ENCODE measurements around the gene USB1. TPM values are rescaled to one million over a fixed set of nuclear protein-coding genes. Genes with fewer than 3 reads are reported as not detected.
A peak's percentile ranks its signal among the peaks of the same experiment; 100 is the strongest.

USB1 gene
- 36.2 TPM for total RNA-seq
- long read RNA-seq, transcript USB1-201 (7 exons, 2,282 nt), result major isoform, 25 of 36 reads
- long read RNA-seq, partial matches to known transcripts, result 6 of 36 reads
- long read RNA-seq, other reads (novel, unspliced or antisense), result 4 of 36 reads

GRCh38 chr16:58000706-58001676, at the start of gene USB1:
Gene USB1, plus strand, starts transcription at chr16:58001407. Its CDS starts 77 bp downstream, at chr16:58001484.
- ATAC-seq, result peak; percentile 94

GRCh38 chr16:57952909-57953308, 48.3 kb upstream of the USB1 start:
- intact Hi-C loops (cut with DNase I), result no loop called here
- ATAC-seq (no peak), DNase-seq (ENCODE audit: missing footprints) (no peak)

More at GRCh38 chr16:58000706-58001676, at the start of gene USB1:
- intact Hi-C loops (cut with DNase I), result loop anchor here (1.0 to 10.0 kb wide), 2 partner anchors 102 to 246 kb away; no protein-coding TSS in a partner anchor
- DNase-seq (ENCODE audit: missing footprints), result peak; percentile 93

DNA sequence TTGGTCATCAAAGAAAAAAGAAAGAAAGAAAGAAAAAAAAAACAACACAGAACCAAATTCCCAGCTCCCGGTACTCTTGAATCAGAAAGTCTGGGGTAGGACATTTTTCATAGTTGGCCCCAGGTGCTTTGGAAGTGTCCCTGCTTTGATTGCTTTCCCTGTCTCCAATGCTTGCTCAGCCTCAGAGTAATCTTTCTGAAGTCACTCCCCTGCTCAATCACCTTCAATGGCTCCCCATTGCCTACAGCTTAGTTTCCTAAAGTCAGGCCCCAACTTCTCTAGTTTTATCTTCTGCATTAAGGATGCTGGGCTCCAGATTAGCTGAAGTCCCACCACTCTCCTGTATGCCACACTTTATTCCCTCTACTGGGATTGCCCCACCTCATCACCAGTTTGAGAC, 47.4 kb upstream of the USB1 start:
- ATAC-seq, result no peak
- DNase-seq (ENCODE audit: missing footprints), result no peak
- intact Hi-C loops (cut with DNase I), result no loop called here

DNA sequence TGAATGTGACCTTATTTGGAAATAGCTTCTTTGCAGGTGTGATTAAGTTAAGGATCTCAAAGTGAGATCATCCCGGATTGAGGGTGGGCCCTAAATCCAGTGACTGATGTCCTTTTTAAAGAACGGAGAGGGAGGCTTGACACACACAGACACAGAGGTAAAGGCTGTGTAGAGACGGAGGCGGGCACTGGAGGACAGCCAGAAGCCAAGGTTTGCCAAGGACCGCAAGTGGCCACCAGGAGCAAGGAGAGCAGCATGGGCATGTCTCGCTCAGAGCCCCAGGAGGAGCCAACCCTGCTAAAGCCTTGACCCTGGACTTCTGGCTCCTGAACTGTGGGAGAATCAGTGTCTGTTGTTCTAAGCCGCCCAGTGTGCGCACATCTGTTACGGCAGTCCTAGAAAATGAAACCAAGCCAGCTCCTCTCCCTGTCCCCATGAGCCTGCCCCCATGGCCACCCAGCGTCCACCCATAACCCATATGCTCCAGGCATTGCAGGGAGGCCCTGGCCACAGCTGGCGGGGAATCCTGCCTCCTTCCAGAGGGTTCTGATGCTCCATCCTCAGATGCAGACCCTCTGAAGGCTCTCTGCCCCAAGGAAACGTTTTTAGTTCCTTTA, 45.5 kb upstream of the USB1 start:
- DNase-seq (ENCODE audit: missing footprints) (no peak), ATAC-seq (peak; percentile 54)

DNA sequence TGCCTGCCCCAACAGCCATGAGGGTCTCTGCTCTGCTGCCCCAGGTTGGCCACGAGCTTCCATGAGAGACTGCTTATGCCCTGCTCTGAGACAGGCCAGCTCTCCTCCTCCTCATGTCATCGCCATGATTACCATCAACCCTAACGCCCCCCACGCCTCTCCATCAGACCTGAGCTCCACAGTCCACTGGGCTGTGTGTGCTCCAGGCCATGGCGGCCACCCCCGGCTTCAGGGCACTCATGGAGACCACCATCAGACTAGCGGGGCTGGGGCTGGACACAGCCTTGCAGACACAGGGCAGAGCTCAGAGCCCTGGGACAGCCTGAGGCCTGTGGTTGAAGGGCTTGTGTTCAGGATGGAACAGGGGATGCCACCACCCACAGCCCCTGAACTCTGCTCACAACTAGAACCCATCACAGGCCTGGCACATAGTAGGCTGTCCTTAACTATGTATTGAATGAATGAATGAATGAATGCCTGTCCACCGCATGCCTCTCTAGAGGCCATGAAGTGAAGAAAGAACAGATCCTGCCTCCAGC, 44.9 kb upstream of the USB1 start:
- intact Hi-C loops (cut with DNase I), result no loop called here

More for the DNA sequence above, 45.5 kb upstream of the USB1 start:
- intact Hi-C loops (cut with DNase I), result no loop called here

GRCh38 chr16:57956924-57957672, 44.1 kb upstream of the USB1 start:
- ATAC-seq (no peak), DNase-seq (ENCODE audit: missing footprints) (no peak)
- intact Hi-C loops (cut with DNase I), result no loop called here

More for the DNA sequence above, 44.9 kb upstream of the USB1 start:
- no peak for DNase-seq (ENCODE audit: missing footprints)
- no peak for ATAC-seq

- DNase-seq (ENCODE audit: missing footprints) (no peak), ATAC-seq (no peak)
- intact Hi-C loops (cut with DNase I), result no loop called here
Measured at GRCh38 chr16:57957673-57958392, 43.4 kb upstream of the USB1 start.

DNA sequence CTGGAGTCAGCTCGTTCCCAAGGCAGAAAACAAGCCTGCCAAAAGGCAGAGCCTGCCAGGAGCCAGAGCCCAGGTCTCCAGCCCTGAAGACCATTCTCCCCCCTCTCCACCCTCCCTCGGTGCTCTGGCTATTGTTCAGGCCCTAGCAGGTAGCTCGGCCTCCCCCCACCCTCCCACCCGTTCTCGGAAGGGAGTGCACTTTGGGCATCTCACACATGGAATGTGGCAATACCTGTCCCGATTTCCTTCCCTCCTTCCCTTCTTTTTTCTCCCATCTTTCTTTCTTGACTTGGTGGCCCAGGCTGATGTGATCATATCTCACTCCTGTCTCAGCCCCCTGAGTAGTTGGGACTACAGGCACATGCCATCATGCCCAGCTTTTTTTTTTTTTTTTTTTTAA, 42.7 kb upstream of the USB1 start:
- DNase-seq (ENCODE audit: missing footprints) (no peak), ATAC-seq (no peak)
- intact Hi-C loops (cut with DNase I), result no loop called here

- DNase-seq (ENCODE audit: missing footprints) (no peak), ATAC-seq (no peak)
- intact Hi-C loops (cut with DNase I), result no loop called here
Measured at GRCh38 chr16:57959121-57959520, 42.1 kb upstream of the USB1 start.

DNA sequence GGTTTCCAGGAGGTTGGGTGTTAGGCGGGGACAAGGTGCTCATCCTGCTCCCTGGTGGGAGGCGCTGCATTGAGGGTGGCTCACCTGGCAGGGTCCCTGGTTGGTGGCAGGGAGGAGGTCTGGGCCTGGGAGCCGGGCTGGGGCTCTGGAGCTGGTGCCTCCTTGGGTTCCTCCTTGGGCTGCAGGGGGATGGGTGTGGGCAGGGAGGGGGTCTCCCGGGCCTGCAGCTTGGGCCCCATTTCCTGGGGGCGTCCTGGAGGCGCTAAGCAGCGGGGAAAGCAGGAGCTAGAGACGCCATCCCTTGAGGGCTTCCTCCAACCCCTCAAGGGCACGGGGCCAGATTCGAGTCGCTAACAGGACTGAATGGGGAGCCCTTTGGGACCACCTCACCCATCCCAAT, 41.4 kb upstream of the USB1 start:
- intact Hi-C loops (cut with DNase I), result no loop called here
- DNase-seq (ENCODE audit: missing footprints) (no peak), ATAC-seq (no peak)

- intact Hi-C loops (cut with DNase I), result no loop called here
- no peak for ATAC-seq
Measured at GRCh38 chr16:57960310-57960709, 40.9 kb upstream of the USB1 start.

DNA sequence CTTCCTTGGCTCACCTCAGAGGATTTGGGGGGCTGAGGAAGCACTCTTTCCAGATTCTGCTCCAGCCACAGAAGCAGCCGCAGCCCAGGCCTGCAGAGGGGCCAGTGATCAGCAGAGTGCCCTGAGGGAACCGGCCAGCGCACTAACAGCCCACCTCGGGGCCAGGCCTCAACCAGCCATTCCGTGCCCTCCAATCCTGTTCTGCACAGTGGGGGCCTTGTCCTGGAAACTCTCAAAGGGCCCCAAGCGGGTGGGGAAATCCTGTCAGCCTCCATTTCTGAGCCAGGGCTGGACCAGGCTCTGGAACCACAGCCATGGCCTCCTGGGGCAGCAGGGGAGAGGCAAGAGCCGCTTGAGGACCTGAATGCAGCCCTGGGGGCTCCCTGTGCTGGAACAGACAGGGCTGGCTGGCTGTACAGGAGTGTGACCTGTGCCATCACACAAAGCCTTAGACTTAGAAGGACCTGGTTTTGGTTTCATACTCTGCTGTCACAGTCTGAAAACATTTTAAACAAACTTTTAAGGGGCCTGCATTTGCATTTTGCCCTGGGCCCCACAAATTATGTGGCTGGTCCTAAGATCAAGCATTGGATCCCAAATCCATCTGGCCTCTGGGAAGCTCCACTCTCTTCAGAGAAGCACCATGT, 40.3 kb upstream of the USB1 start:
- no peak for ATAC-seq
- intact Hi-C loops (cut with DNase I), result no loop called here
- peak; percentile 14 for DNase-seq (ENCODE audit: missing footprints)

More at GRCh38 chr16:57960310-57960709, 40.9 kb upstream of the USB1 start:
- DNase-seq (ENCODE audit: missing footprints), result peak; percentile 11

- ATAC-seq, result no peak
- intact Hi-C loops (cut with DNase I), result no loop called here
- DNase-seq (ENCODE audit: missing footprints), result no peak
Measured at GRCh38 chr16:57961538-57961937, 39.7 kb upstream of the USB1 start.

- intact Hi-C loops (cut with DNase I), result no loop called here
- DNase-seq (ENCODE audit: missing footprints) (peak; percentile 37), ATAC-seq (no peak)
Measured at GRCh38 chr16:57962046-57962445, 39.2 kb upstream of the USB1 start.

- ATAC-seq, result no peak
- DNase-seq (ENCODE audit: missing footprints), result peak; percentile 2
- intact Hi-C loops (cut with DNase I), result no loop called here
Measured at GRCh38 chr16:57962756-57963155, 38.5 kb upstream of the USB1 start.

GRCh38 chr16:57964157-57964700, 37.0 kb upstream of the USB1 start:
- ATAC-seq (no peak), DNase-seq (ENCODE audit: missing footprints) (peak; percentile 4)
- intact Hi-C loops (cut with DNase I), result no loop called here

DNA sequence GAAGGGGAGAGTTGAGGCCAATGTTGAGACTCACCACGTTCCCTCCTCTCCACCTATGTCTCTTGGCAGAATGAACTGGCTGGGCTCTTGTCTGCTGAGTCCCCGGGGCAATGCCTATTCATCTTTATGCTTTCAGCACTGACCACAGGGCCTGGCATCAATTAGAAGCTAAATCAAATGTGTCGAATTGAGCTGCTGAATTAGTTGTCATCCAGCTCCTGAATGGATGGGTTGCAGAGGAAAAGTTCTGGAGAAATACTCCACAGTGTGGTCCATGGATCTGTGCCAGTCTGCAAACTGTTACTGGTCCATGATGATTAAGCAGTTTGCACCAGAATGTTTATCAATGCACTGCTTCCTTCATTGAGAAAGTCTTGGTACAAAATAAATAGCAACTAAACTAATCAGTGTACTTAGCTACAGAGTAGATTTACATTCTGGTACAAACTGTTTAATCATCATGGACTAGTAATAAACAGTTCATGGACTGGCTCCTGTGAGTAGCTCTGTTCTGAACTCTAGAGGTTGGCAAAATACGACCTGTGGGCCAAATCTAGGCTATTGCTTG, 34.9 kb upstream of the USB1 start:
- DNase-seq (ENCODE audit: missing footprints) (no peak), ATAC-seq (no peak)
- intact Hi-C loops (cut with DNase I), result no loop called here
